Body of pancreas (tissue), 4 donors: ENCODE measurements around the gene CCDC60.

Source experiments
- CTCF ChIP-seq, 7 experiments: fragments of 450-650 bp in 4 of 7; fragments of 200-600 bp in 3 of 7; sonication (generic) in 3 of 7; IDR thresholded peaks; one replicate each; pipeline ENCODE4 v1.5.1; 2016 to 2019; ENCODE audit warnings: antibody characterized with exemption in 7 of 7
- POLR2A ChIP-seq, 3 donors: fragments of 450-650 bp; IDR thresholded peaks; one replicate each; pipeline ENCODE4 v1.6.1; 2016; ENCODE audit warnings: antibody characterized with exemption in 3 of 3, mild to moderate bottlenecking in 2 of 3

DNA sequence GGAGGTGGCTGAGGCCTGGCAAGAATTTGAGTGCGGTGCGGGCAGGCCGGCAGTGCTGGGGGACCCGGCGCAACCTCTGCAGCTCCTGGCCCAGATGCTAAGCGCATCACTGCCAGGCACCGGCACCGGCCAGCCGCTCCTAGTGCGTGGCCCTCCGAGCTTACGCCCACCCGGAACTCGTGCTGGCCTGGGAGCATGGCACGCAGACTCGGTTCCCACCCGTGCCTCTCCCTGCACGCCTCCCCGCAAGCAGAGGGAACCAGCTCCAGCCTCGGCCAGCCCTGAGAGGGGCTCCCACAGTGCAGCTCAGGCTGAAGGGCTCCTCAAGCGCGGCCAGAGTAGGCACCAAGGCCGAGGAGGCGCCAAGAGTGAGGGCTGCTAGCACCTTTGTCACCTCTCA, 63.7 kb downstream of the CCDC60 start:
- TF ChIP-seq POLR2A (IDR thresholded peaks at IDR 0.05) (no peak), CTCF (IDR thresholded peaks at IDR 0.05) (no peak)
